ENCODE measurements around the gene AFF1. TPM values are rescaled to one million over a fixed set of nuclear protein-coding genes. Genes with fewer than 3 reads are reported as not detected.

AFF1 gene
- total RNA-seq, 4 donors from 2014 or later: 22.9 to 47.1 (median 34.0) TPM

- intact Hi-C loops (cut with DNase I): no loop called here
- H3K27ac ChIP-seq: no peak overlapping the region
Observed at GRCh38 chr4:87049508-87049907, 114.7 kb downstream of the AFF1 start.

GRCh38 chr4:87050596-87050995, 115.8 kb downstream of the AFF1 start:
- TF ChIP-seq POLR2A (IDR thresholded peaks at IDR 0.05) (no peak), CTCF (IDR thresholded peaks at IDR 0.05) (no peak)

More at GRCh38 chr4:87049508-87049907, 114.7 kb downstream of the AFF1 start:
- Histone ChIP-seq H3K4me1 (peaks cover 23 to 70% (median 26%) of the 10 kb centered on the region in 3 donors), H3K27me3 (no peaks in the 10 kb centered on the region), H3K36me3 (peaks cover 8 to 55% (median 13%) of the 10 kb centered on the region in 3 donors), H3K9me3 (no peaks in the 10 kb centered on the region), H3K4me3 (no peak overlapping the region)
- no peak for DNase-seq
- TF ChIP-seq POLR2A (IDR thresholded peaks at IDR 0.05): no peak
- TF ChIP-seq CTCF (IDR thresholded peaks at IDR 0.05): no peak
- WGBS, 2 donors: 88 to 91% methylated on average over 7 to 9 of the region's 9 CpGs

GRCh38 chr4:87051121-87051713, 116.4 kb downstream of the AFF1 start:
- 83 to 86% methylated on average over 9 to 10 of the region's 10 CpGs for WGBS, 2 donors
- Histone ChIP-seq H3K4me1 (peaks cover 20 to 70% (median 34%) of the 10 kb centered on the region in 3 donors), H3K36me3 (peaks cover 8 to 55% (median 13%) of the 10 kb centered on the region in 3 donors), H3K4me3 (no peak overlapping the region), H3K27me3 (no peaks in the 10 kb centered on the region), H3K9me3 (no peaks in the 10 kb centered on the region), H3K27ac (no peak overlapping the region)
- intact Hi-C loops (cut with DNase I): no loop called here
- TF ChIP-seq CTCF (IDR thresholded peaks at IDR 0.05): no peak
- TF ChIP-seq POLR2A (IDR thresholded peaks at IDR 0.05): no peak
- no peak for DNase-seq

More at GRCh38 chr4:87050596-87050995, 115.8 kb downstream of the AFF1 start:
- no peak for DNase-seq
- intact Hi-C loops (cut with DNase I): no loop called here
- 88 to 95% methylated on average over 12 of the region's 12 CpGs for WGBS, 2 donors
- Histone ChIP-seq H3K27me3 (no peaks in the 10 kb centered on the region), H3K9me3 (no peaks in the 10 kb centered on the region), H3K4me1 (peaks cover 25 to 70% (median 34%) of the 10 kb centered on the region in 3 donors), H3K4me3 (no peak overlapping the region), H3K36me3 (peaks cover 8 to 55% (median 13%) of the 10 kb centered on the region in 3 donors), H3K27ac (no peak overlapping the region)

- Histone ChIP-seq H3K9me3 (no peaks in the 10 kb centered on the region), H3K36me3 (peaks cover 0 to 41% (median 3%) of the 10 kb centered on the region in 3 donors), H3K4me3 (no peak overlapping the region), H3K27me3 (no peaks in the 10 kb centered on the region), H3K4me1 (peaks cover 19 to 75% (median 40%) of the 10 kb centered on the region in 3 donors), H3K27ac (no peak overlapping the region)
- WGBS, 2 donors: 84 to 90% methylated on average over 4 of the region's 4 CpGs
- TF ChIP-seq POLR2A (IDR thresholded peaks at IDR 0.05) (no peak), CTCF (IDR thresholded peaks at IDR 0.05) (no peak)
- intact Hi-C loops (cut with DNase I): no loop called here
- no peak for DNase-seq
Observed at GRCh38 chr4:87052615-87053014, 117.8 kb downstream of the AFF1 start.

GRCh38 chr4:87053176-87053658, 118.4 kb downstream of the AFF1 start:
- peaks cover 0 to 35% (median 0%) of the 10 kb centered on the region in 3 donors for H3K36me3 ChIP-seq
- WGBS, 2 donors: 53 to 72% methylated on average over 3 of the region's 3 CpGs
- no peaks in the 10 kb centered on the region for H3K27me3 ChIP-seq
- H3K27ac ChIP-seq: peak overlapping the region in 1 of 4 donors; percentile 23
- H3K4me3 ChIP-seq: no peak overlapping the region
- intact Hi-C loops (cut with DNase I): no loop called here
- H3K9me3 ChIP-seq: no peaks in the 10 kb centered on the region
- H3K4me1 ChIP-seq: peaks cover 19 to 81% (median 44%) of the 10 kb centered on the region in 3 donors
- DNase-seq: no peak
- TF ChIP-seq CTCF (IDR thresholded peaks at IDR 0.05) (no peak), POLR2A (IDR thresholded peaks at IDR 0.05) (no peak)

Data from esophagus squamous epithelium (tissue), 5 donors.